GM21526 (cell line): Measurements from ENCODE around the gene HSD17B3.
"Not testable (repeated sequence)": the region's sequence is repeated elsewhere in the genome, so short reads cannot be mapped to it uniquely, and the experiment has no call there.

Experiments
- ATAC-seq: cut with Tn5 transposase; IDR thresholded peaks from one replicate; pipeline ENCODE4 v1.9.1; 2021; ENCODE audit warnings: moderate library complexity; ENCODE audit not compliant: unreplicated experiment, low FRiP score

The HSD17B3 gene

DNA sequence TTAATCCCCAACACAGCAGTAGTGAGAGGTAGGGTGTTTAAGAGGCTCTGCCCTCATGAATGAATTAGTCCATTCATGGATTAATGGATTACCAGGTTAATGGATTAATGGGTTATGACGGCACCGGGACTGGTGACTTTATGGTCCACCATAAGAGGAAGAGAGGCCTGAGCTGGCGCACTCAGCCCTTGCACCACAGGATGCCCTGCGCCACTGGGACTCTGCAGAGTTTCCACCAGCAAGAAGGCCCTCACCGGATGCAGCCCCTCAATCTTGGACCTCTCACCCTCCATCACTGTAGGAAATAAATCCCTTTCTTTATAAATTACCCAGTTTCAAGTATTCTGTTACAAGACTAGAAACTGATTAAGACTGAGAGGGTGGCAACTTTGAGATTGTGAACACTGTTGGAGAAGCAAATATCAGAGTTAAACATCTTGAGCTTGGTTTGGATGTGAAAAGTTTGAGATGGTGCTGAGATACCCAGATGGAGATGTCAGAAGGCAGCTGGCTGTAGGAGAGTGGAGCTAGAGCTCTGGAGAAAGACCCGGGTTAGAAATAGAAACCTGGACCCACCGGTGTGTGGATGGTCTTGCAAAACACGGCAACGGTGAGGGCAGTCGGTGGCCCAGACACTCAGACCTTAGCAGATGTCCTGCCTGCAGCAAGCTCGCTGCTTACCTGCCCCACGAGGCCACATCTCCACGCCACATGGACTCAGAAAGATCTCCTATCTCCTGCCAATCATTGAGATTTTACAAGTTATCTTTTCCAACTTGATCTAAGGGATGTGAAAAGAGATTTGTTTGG is 98.8 kb downstream of the HSD17B3 start:
- ATAC-seq: no peak

DNA sequence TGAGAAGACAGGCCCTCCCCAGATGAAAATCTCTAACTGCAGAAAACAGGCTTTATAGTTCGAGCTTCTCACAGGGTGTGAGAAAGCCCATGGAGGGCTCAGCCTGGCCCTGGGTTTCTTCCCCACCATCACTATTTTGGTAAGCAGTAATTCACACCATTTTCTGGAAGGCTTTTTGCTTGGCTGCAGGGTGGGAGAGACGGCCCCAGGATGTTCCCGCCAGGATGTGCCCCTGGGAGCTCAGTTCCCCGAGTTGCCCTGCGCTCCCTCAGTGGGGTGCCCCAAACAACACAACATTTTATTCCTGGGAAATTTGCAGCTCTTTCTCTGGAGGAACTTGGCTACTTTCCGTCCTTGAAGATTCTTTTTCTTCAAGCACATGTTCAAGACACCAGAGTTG is 100.8 kb downstream of the HSD17B3 start:
- ATAC-seq: no peak

DNA sequence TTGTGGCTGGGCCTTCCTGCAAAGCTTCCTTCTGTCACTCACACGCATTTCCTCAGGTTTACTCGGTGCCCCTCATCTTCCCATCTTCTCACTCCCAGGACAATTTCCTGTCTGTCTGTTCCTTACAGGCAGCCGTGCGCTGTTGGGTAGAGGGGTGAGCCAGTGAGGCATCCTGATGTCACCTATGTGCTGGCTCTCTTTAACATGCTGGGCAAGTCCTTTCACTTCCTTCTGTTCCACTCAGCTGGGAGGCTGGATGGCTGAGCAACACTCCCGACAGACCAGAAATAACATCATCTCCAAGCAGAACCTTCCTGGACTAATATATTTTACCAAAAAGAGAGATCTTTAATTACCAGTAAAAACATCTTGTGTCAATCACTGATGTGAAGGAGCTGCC is 103.0 kb downstream of the HSD17B3 start:
- ATAC-seq: no peak

DNA sequence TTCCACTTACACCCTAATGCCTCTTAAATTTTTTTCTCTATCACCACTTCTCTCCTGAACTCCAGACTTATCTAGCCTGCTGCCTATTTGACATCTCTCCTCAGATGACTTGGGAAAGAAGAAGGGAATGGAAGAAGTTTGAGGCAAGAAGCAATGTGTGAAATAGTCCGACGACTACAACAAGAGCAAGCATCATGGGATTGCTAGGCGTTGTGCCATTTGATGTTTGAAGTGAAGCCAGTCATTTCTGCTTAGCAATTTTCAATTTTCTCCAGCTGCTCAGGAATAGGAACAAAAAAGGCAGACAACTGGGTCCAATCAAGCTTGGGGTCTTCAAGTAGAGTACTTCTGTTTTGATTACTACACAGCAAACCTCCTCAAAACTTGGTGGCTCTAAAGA is 106.4 kb downstream of the HSD17B3 start:
- no peak for ATAC-seq

DNA sequence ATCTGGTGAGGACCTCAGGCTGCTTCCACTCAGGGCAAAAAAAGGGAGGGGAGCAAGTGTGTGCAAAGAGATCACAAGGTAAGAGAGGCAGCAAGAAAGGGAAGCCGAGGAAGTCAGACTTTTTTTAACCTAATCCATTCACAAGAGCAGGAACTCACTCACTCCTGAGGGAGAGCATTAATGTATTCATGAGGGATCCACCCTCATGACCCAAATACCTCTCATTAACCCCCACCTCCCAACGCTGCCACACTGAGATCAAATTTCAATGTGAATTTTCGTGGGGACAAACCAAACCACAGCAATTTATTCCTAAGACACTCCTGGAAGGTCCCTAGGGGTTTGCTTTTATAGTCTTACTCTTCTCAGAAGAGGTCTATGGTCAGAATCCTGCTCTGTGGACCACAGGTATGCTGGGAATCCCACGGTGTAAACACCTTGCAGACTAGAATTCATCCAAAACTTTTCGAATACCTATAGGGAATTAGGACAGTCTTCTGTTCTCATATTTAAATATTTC is 108.7 kb downstream of the HSD17B3 start:
- ATAC-seq: no peak

DNA sequence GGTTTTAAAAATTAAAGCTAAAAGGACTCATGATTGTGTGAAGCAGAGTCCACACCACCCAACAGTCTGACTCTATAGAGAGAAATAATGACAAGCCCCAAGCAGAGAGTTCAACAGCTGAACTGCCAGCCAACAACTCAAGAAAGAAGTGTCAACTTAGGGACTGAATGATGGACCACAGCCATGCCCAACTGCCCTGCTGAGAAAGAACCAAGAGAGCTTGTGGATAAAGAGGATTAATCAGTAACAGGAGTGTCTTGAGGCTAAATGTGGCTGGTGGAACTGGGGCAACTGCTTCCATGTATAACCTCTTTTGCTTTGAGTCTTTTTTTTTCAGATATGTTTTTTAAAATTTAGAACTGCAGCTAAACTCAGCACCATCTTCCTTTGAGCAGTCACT is 109.3 kb downstream of the HSD17B3 start:
- no peak for ATAC-seq

DNA sequence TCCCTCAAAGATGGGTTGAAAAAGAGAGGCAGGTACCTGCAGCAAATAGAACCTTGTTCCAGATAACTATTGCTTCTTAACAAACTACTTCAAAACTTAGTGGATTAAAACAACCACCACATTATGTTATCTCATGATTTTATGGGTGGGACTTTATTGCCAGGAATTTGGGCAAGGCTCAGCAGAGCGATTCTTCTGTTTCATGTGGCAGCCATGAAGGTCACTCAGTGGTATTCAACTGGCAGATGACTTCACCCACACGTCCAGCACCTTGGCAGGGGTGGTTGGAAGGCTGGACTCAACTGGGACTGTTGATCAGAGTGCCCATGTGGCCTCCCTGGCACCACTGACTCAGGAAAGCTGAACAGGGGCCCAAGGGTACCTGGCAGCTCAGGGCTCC is 112.0 kb downstream of the HSD17B3 start:
- ATAC-seq: no peak

DNA sequence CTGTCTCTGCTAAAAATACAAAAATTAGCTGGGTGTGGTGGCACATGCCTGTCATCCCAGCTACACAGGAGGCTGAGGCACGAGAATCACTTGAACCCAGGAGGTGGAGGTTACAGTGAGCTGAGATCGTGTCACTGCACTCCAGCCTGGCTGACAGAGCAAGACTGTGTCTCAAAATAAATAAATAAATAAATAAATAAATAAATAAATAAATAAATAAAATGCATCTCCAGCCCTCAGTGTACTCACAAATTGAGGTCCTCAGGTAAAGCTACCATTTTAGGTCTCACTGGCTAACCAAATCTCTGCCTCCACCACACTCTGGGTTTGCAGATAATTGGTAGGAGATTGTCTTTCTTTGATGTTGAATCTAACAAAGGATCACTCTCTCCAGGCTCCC is 112.4 kb downstream of the HSD17B3 start:
- not testable (repeated sequence) for ATAC-seq

DNA sequence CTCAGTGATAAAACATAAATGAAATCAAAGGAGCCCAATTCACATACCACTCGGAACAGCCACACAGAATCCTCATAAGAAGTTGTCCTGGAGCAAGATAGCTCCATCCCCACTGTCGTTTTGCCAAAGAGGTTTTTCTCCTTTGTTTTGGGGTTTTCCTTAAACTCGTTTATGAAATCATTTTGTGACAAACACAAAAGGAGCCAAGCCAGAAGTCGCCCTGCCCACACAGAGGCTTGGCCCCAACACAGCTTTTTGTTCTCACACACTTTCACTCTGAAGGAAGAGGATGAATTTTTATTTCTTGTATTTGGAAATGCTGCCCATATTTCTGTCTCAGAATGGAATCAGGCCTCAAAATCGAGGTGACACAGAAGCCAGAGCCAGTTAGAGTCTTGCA is 113.4 kb downstream of the HSD17B3 start:
- ATAC-seq: no peak

DNA sequence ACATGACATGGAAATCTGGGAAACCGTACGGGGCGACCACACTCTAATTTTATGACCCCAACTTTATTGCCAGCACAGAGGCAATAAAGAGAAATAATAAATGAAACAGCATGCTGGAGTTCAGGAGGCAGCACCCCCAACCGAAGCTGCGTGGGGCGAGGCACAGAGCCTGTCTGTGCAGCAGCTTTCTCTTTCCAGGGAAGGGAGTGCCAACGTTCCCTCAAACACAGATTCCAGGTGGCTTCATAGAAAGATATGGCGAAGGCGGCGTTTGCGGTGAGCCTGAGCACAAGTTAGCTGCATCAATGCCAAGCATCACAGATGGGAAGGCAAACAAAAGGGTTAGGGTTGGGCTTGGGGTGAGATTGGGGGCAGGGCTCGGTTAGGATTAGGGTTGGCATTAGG is 114.8 kb downstream of the HSD17B3 start:
- ATAC-seq: no peak

DNA sequence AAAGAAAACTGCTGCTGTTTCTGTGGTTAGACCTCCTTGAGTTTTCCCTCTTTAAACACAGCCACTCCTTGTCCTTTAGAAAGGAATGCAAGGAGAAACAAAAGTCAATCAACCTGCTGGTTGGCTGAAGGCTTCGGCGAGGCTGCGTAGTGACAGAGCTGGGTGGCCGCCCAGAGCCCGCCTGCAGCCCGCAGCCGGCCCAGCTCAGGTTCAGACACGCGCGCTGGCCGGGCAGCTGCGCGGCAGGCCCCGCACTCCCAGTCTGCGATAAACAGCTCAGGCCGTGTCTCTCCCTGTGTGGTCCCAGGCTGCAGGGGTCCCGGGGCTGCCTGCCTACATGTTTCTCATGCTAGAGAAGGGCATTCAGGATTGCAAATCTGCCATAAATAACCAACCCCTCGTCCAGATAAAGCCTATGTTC is 115.4 kb downstream of the HSD17B3 start:
- ATAC-seq: no peak

DNA sequence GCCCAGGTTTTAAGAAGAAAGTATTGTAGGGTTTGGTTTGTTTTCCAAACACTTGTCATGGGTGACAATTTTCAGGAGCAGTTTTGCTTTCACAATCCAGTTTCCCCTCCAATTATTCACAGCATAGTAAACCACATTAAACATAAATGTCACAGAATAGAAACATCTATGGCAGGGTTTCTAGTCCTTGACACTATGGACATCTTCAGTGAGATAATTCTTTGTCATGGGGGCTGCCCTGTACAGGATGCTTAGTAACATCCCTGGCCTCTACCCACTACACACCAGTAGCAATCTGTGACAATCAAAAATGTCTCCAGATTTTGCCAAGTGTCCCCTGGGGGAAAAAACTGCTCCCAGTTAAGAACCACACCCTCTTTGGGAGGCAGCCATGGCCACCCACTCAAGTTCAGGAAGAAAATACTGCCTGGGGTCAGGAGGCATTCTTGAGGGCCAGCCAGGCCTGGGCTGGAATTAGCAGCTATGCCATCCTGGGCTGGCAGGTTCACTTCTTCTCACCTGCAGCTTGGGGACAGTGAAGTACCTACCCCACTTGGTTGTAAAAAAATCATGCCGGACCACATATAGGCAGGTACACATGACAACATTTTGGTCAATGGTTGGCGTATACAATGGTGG is 116.3 kb downstream of the HSD17B3 start:
- ATAC-seq: no peak
